SK-N-SH treated with all-trans-retinoic acid at 6 μM for 48 hours (cell line): ENCODE measurements around the gene FAM174C.
A peak's percentile ranks its signal among the peaks of the same experiment; 100 is the strongest.

Experiments used
- ATAC-seq: fragments of 200-7000 bp; cut with Tn5 transposase; 3 replicates; pipeline ENCODE4 v1.9.1; 2020; ENCODE audit warnings: mild to moderate bottlenecking, moderate library complexity
- ARNTL ChIP-seq: fragments of 450-650 bp; formaldehyde crosslinking; IDR thresholded peaks from 2 replicates; pipeline ENCODE4 v1.5.0; 2020; ENCODE audit warnings: low read depth, mild to moderate bottlenecking, moderate library complexity, borderline replicate concordance
- BACH2 ChIP-seq: fragments of 250-450 bp; sonication (Bioruptor Pico); IDR thresholded peaks from 2 replicates; pipeline ENCODE4 v1.9.0; 2021; ENCODE audit warnings: mild to moderate bottlenecking, borderline replicate concordance
- CREB5 ChIP-seq: fragments of 250-450 bp; sonication (Bioruptor Pico); IDR thresholded peaks from 2 replicates; pipeline ENCODE4 v1.5.1; 2020; ENCODE audit warnings: low read depth, mild to moderate bottlenecking, moderate library complexity
- CSRNP3 ChIP-seq: fragments of 250-450 bp; sonication (Bioruptor Pico); IDR thresholded peaks from 2 replicates; pipeline ENCODE4 v1.5.1; 2021; ENCODE audit warnings: mild to moderate bottlenecking, moderate library complexity
- ESRRG ChIP-seq: fragments of 250-450 bp; sonication (Bioruptor Pico); IDR thresholded peaks from 2 replicates; pipeline ENCODE4 v1.6.1; 2021; ENCODE audit warnings: mild to moderate bottlenecking
- GLIS3 ChIP-seq: fragments of 250-450 bp; sonication (Bioruptor Pico); IDR thresholded peaks from 2 replicates; pipeline ENCODE4 v1.5.0; 2020; ENCODE audit warnings: mild to moderate bottlenecking, moderate library complexity
- ISL1 ChIP-seq: fragments of 250-450 bp; sonication (Bioruptor Pico); IDR thresholded peaks from 2 replicates; pipeline ENCODE4 v2.1.2; 2022; ENCODE audit warnings: mild to moderate bottlenecking, moderate library complexity
- OSR1 ChIP-seq: fragments of 250-450 bp; sonication (Bioruptor Pico); IDR thresholded peaks from 2 replicates; pipeline ENCODE4 v1.8.0; 2022; ENCODE audit warnings: moderate library complexity, mild to moderate bottlenecking, inconsistent platforms
- PPARA ChIP-seq: fragments of 250-450 bp; sonication (Bioruptor Pico); IDR thresholded peaks from 2 replicates; pipeline ENCODE4 v1.5.0; 2020; ENCODE audit warnings: mild to moderate bottlenecking, borderline replicate concordance
- RARB ChIP-seq: fragments of 250-450 bp; sonication (Bioruptor Pico); IDR thresholded peaks from 2 replicates; pipeline ENCODE4 v1.8.0; 2021; ENCODE audit warnings: mild to moderate bottlenecking, moderate library complexity
- TCF4 ChIP-seq: fragments of 250-450 bp; sonication (Bioruptor Pico); IDR thresholded peaks from 2 replicates; pipeline ENCODE4 v1.8.0; 2021; ENCODE audit warnings: mild to moderate bottlenecking, moderate library complexity, borderline replicate concordance
- TOX ChIP-seq: fragments of 250-450 bp; sonication (Bioruptor Pico); IDR thresholded peaks from 2 replicates; pipeline ENCODE4 v1.8.0; 2021; ENCODE audit warnings: mild to moderate bottlenecking, moderate library complexity, borderline replicate concordance
- ZC3H10 ChIP-seq: fragments of 250-450 bp; sonication (Bioruptor Pico); IDR thresholded peaks from 2 replicates; pipeline ENCODE4 v1.5.1; 2021; ENCODE audit warnings: mild to moderate bottlenecking, moderate library complexity
- ZFP3 ChIP-seq: fragments of 250-450 bp; sonication (Bioruptor Pico); IDR thresholded peaks from 2 replicates; pipeline ENCODE4 v1.5.0; 2020; ENCODE audit warnings: mild to moderate bottlenecking, moderate library complexity
- ZFP30 ChIP-seq: fragments of 450-650 bp; formaldehyde crosslinking; IDR thresholded peaks from 2 replicates; pipeline ENCODE4 v1.5.0; 2022; ENCODE audit warnings: mild to moderate bottlenecking, moderate library complexity
- ZNF565 ChIP-seq: fragments of 450-650 bp; formaldehyde crosslinking; conservative IDR thresholded peaks from 2 replicates; pipeline ENCODE4 v1.5.0; 2020; ENCODE audit warnings: low read depth, mild to moderate bottlenecking, moderate library complexity
- ZNF70 ChIP-seq: fragments of 450-650 bp; formaldehyde crosslinking; IDR thresholded peaks from 2 replicates; pipeline ENCODE4 v1.5.0; 2020; ENCODE audit warnings: mild to moderate bottlenecking, moderate library complexity
- ZNF8 ChIP-seq: fragments of 450-650 bp; formaldehyde crosslinking; IDR thresholded peaks from 2 replicates; pipeline ENCODE4 v1.5.0; 2020; ENCODE audit warnings: mild to moderate bottlenecking, moderate library complexity
- TF ChIP-seq, protein P1 (sequence below): fragments of 250-450 bp; sonication (Bioruptor Pico); IDR thresholded peaks from 2 replicates; pipeline ENCODE4 v1.5.0; 2020; ENCODE audit warnings: mild to moderate bottlenecking, moderate library complexity
- TF ChIP-seq, protein P2 (sequence below): fragments of 250-450 bp; sonication (Bioruptor Pico); IDR thresholded peaks from 2 replicates; pipeline ENCODE4 v1.8.0; 2021; ENCODE audit warnings: low read depth, mild to moderate bottlenecking, moderate library complexity, borderline replicate concordance
- TF ChIP-seq, protein P3 (sequence below): fragments of 250-450 bp; sonication (Bioruptor Pico); IDR thresholded peaks from 2 replicates; pipeline ENCODE4 v1.8.0; 2020; ENCODE audit warnings: mild to moderate bottlenecking, moderate library complexity, borderline replicate concordance

FAM174C gene

DNA sequence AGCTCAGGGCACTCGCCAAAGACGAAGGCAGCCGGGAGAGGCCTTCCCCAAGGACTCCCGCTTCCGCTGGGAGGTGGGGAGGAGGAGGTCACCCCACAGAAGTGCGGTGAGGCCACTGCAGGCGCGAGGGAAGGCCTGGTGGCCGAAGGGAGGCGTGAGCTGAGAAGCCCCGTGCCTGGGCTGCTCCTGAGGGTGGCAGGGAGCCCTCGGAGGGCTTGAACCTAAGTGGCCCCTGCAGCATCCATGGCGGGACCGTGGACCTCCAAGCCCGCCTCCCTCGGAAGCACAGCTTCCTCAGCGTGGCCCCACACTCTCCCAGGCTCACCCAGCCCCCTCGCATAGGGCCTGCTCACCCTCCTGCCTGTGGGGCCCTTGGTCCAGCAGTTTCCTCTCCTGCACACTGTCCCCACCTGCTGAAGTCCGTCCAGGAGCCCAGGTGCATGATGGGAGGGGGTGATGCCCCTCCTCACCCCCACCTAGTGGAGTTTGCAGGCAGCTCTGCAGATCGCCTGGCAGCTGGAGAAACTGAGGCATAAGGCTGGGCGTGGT, 36.3 kb downstream of the FAM174C start (continued):
- TF ChIP-seq PPARA = no peak

DNA sequence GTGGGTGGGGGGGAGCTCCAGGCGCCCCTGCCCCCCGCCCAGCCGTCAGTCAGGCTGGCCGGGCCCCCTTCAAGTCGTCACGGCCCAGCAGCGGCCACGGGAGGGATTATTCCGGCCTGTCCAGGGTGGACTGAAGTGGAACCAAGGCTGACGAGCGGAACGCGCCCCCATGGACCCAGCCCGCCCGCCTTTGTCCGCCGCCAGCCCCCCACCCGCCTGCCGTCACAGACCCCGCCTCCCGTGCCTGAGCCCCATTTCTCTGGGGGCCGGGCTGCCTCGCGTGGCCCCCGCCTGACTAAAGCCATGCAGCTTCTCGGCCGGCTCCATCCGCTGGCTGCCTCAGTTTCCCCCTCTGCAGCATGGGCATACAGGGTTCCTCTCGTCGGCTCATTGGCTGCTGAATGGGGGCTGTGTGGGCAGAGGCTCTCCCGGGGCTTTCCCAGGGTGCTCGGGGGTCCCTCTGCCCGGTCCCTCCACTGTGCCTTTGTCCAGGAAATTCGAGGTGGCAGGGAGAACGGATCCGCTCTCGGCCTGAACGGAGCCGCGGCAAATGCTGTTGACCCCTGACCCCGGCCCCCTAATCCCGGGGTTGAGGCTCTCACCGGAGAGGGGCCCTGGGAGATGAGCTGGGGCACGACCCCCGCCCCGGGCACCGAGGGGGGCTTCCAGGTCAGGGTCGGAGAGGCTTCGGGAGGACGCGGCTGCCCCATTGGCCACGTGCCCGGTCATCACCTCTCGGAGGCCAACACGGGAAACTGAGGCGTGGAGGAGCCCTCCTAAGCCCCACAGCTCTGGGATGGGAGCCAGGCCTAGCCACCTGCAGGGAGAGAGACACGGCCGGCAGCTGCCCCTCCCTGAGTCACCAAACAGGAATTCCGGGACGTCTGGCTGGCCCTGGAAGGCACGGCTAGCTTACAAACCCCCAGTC, 37.7 kb downstream of the FAM174C start:
- no peak for TF ChIP-seq ISL1 (CRISPR knock-in tag)
- TF ChIP-seq RARB (CRISPR knock-in tag) = no peak
- TF ChIP-seq ZNF70 (CRISPR knock-in tag) = no peak
- TF ChIP-seq CSRNP3 = no peak
- TF ChIP-seq PPARA = no peak
- no peak for TF ChIP-seq BACH2 (CRISPR knock-in tag)
- no peak for TF ChIP-seq TOX
- no peak for TF ChIP-seq ZNF8 (CRISPR knock-in tag)
- TF ChIP-seq ZC3H10 = no peak
- TF ChIP-seq, protein P1, sequence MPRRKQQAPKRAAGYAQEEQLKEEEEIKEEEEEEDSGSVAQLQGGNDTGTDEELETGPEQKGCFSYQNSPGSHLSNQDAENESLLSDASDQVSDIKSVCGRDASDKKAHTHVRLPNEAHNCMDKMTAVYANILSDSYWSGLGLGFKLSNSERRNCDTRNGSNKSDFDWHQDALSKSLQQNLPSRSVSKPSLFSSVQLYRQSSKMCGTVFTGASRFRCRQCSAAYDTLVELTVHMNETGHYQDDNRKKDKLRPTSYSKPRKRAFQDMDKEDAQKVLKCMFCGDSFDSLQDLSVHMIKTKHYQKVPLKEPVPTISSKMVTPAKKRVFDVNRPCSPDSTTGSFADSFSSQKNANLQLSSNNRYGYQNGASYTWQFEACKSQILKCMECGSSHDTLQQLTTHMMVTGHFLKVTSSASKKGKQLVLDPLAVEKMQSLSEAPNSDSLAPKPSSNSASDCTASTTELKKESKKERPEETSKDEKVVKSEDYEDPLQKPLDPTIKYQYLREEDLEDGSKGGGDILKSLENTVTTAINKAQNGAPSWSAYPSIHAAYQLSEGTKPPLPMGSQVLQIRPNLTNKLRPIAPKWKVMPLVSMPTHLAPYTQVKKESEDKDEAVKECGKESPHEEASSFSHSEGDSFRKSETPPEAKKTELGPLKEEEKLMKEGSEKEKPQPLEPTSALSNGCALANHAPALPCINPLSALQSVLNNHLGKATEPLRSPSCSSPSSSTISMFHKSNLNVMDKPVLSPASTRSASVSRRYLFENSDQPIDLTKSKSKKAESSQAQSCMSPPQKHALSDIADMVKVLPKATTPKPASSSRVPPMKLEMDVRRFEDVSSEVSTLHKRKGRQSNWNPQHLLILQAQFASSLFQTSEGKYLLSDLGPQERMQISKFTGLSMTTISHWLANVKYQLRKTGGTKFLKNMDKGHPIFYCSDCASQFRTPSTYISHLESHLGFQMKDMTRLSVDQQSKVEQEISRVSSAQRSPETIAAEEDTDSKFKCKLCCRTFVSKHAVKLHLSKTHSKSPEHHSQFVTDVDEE = no peak
- TF ChIP-seq, protein P2, sequence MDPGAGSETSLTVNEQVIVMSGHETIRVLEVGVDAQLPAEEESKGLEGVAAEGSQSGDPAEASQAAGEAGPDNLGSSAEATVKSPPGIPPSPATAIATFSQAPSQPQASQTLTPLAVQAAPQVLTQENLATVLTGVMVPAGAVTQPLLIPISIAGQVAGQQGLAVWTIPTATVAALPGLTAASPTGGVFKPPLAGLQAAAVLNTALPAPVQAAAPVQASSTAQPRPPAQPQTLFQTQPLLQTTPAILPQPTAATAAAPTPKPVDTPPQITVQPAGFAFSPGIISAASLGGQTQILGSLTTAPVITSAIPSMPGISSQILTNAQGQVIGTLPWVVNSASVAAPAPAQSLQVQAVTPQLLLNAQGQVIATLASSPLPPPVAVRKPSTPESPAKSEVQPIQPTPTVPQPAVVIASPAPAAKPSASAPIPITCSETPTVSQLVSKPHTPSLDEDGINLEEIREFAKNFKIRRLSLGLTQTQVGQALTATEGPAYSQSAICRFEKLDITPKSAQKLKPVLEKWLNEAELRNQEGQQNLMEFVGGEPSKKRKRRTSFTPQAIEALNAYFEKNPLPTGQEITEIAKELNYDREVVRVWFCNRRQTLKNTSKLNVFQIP (CRISPR knock-in tag) = no peak
- TF ChIP-seq OSR1 (CRISPR knock-in tag) = no peak
- TF ChIP-seq, protein P3, sequence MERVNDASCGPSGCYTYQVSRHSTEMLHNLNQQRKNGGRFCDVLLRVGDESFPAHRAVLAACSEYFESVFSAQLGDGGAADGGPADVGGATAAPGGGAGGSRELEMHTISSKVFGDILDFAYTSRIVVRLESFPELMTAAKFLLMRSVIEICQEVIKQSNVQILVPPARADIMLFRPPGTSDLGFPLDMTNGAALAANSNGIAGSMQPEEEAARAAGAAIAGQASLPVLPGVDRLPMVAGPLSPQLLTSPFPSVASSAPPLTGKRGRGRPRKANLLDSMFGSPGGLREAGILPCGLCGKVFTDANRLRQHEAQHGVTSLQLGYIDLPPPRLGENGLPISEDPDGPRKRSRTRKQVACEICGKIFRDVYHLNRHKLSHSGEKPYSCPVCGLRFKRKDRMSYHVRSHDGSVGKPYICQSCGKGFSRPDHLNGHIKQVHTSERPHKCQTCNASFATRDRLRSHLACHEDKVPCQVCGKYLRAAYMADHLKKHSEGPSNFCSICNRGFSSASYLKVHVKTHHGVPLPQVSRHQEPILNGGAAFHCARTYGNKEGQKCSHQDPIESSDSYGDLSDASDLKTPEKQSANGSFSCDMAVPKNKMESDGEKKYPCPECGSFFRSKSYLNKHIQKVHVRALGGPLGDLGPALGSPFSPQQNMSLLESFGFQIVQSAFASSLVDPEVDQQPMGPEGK = no peak
- ATAC-seq = peak; percentile 66

DNA sequence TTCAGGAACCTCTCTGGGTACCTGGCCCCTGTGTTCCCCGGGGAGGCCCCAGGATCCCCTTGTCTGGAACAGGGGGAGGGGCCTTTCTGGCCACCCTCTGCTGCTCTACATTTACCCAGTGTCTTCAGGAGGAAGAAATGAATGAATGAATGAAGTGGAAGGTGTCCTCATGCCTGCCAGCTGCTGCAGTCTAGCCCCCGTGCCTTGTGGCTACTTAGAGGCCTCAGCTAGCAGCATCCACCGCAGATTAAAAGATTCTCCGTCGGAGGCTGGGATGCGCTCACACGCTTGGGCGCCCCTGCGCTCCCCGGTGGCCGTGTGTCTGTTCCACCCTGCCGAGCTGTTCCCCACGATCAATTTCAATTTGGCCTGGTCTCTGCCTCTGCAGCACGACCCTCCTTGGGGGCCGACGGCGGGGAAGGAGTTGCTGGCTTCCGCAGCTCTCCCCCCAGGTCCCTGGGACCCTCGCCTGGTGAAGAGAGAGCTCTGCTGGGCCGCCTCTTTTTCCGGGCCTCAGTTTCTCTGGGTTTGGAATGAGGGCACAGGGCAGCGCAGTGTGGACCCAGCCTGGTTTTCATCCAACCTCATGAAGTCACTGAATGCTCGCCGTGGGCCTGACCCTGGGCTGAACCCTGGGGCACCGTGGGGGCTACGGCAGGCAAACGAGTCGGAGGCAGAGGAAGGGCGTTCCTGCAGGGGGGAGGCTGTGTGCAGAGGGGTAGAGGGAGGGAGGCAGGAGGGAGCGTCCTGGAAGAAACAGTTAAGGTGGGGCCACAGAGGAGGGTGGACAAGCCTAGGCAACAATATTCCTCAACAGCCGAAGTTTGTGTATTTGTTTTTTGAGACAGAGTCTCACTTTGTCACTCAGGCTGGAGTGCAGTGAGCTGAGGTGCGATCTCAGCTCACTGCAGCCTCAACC, 38.6 kb downstream of the FAM174C start:
- ATAC-seq = no peak
- no peak for TF ChIP-seq ZNF8 (CRISPR knock-in tag)
- no peak for TF ChIP-seq BACH2 (CRISPR knock-in tag)
- no peak for TF ChIP-seq PPARA
- no peak for TF ChIP-seq RARB (CRISPR knock-in tag)
- no peak for TF ChIP-seq TCF4 (CRISPR knock-in tag)
- TF ChIP-seq ESRRG (CRISPR knock-in tag) = no peak
- TF ChIP-seq CSRNP3 = no peak
- TF ChIP-seq ZC3H10 = no peak
- TF ChIP-seq GLIS3 = no peak
- TF ChIP-seq ZNF565 (CRISPR knock-in tag) = no peak
- no peak for TF ChIP-seq OSR1 (CRISPR knock-in tag)
- TF ChIP-seq ZFP30 (CRISPR knock-in tag) = no peak
- no peak for TF ChIP-seq ZFP3 (CRISPR knock-in tag)
- TF ChIP-seq, protein P2 (CRISPR knock-in tag) = no peak
- no peak for TF ChIP-seq ARNTL
- TF ChIP-seq CREB5 = no peak
